SU-DHL-6 (cell line): ENCODE data around the gene MAMDC4.

Experiments used
- H2AFZ ChIP-seq: fragments of 200-600 bp; sonication (generic); 2 replicates; pipeline ENCODE4 v1.6.1; 2014; ENCODE audit warnings: low read depth, mild to moderate bottlenecking, moderate library complexity, mixed read lengths, antibody characterized with exemption, low read length; ENCODE audit not compliant: severe bottlenecking
- H3F3A ChIP-seq: fragments of 200-600 bp; shearing (Covaris generic); 2 replicates; pipeline ENCODE4 v1.6.0; 2016; ENCODE audit warnings: antibody characterized with exemption, mild to moderate bottlenecking; ENCODE audit not compliant: insufficient read depth
- H3K27ac ChIP-seq: fragments of 200-600 bp; sonication (generic); 2 replicates; pipeline ENCODE4 v1.5.1; 2016; ENCODE audit warnings: low read depth, mild to moderate bottlenecking, low read length, moderate library complexity, mixed read lengths
- H3K27me3 ChIP-seq: fragments of 200-600 bp; sonication (generic), shearing (Covaris generic); 2 replicates; pipeline ENCODE4 v1.6.0; 2014; ENCODE audit warnings: mild to moderate bottlenecking, low read length
- H3K36me3 ChIP-seq: fragments of 200-600 bp; sonication (generic); 2 replicates; pipeline ENCODE4 v1.6.1; 2014; ENCODE audit warnings: mild to moderate bottlenecking, low read length, mixed read lengths
- H3K4me2 ChIP-seq: fragments of 300-600, 200-600 bp; shearing (Covaris generic), sonication (generic); 2 replicates; pipeline ENCODE4 v1.6.0; 2014; ENCODE audit warnings: low read length, low read depth, mild to moderate bottlenecking; ENCODE audit not compliant: poor library complexity, severe bottlenecking
- H3K4me3 ChIP-seq: fragments of 200-600 bp; sonication (generic); 2 replicates; pipeline ENCODE4 v1.5.1; 2014; ENCODE audit warnings: antibody characterized with exemption, low read length, mild to moderate bottlenecking, mixed read lengths; ENCODE audit not compliant: insufficient read depth, poor library complexity, severe bottlenecking
- H3K79me2 ChIP-seq: fragments of 200-600 bp; sonication (generic); 2 replicates; pipeline ENCODE4 v1.6.1; 2014; ENCODE audit warnings: mild to moderate bottlenecking, low read length, moderate library complexity; ENCODE audit not compliant: insufficient read depth
- H3K9ac ChIP-seq: fragments of 200-600 bp; sonication (generic); 2 replicates; pipeline ENCODE4 v1.7.0; 2014; ENCODE audit warnings: mild to moderate bottlenecking, low read length
- H3K9me2 ChIP-seq: fragments of 200-600 bp; sonication (generic); replicated peaks from 2 replicates; pipeline ENCODE4 v1.6.1; 2014; ENCODE audit warnings: low read length; ENCODE audit not compliant: insufficient read depth
- H3K9me3 ChIP-seq: fragments of 200-600 bp; sonication (generic); 2 replicates; pipeline ENCODE4 v1.6.1; 2014; ENCODE audit warnings: low read length, mixed read lengths; ENCODE audit not compliant: insufficient read depth
- H4K20me1 ChIP-seq: fragments of 200-600 bp; sonication (generic); 2 replicates; pipeline ENCODE4 v1.6.1; 2014; ENCODE audit warnings: low read depth, mild to moderate bottlenecking, antibody characterized with exemption, low read length, moderate library complexity, mixed read lengths
- EZH2phosphoT487 ChIP-seq: fragments of 200-600 bp; sonication (generic), shearing (Covaris generic); conservative IDR thresholded peaks from 2 replicates; pipeline ENCODE4 v1.6.1; 2018; ENCODE audit warnings: mild to moderate bottlenecking, antibody characterized with exemption, low read length, moderate library complexity, mixed read lengths
- TF ChIP-seq, protein P1 (sequence below): fragments of 200-600 bp; sonication (generic); IDR thresholded peaks from one replicate; pipeline ENCODE4 v1.5.1; 2017; ENCODE audit warnings: antibody characterized with exemption, mild to moderate bottlenecking, low read length, moderate library complexity; ENCODE audit not compliant: insufficient read depth, poor library complexity, severe bottlenecking

MAMDC4 gene

GRCh38 chr9:136807281-136808074 is 44.7 kb upstream of the MAMDC4 start, which contains the start of gene RABL6:
TSS of gene RABL6 (plus strand) at chr9:136807948. CDS start at chr9:136808197, 249 bp downstream.
- TF ChIP-seq EZH2phosphoT487 = no peak
- TF ChIP-seq, protein P1, sequence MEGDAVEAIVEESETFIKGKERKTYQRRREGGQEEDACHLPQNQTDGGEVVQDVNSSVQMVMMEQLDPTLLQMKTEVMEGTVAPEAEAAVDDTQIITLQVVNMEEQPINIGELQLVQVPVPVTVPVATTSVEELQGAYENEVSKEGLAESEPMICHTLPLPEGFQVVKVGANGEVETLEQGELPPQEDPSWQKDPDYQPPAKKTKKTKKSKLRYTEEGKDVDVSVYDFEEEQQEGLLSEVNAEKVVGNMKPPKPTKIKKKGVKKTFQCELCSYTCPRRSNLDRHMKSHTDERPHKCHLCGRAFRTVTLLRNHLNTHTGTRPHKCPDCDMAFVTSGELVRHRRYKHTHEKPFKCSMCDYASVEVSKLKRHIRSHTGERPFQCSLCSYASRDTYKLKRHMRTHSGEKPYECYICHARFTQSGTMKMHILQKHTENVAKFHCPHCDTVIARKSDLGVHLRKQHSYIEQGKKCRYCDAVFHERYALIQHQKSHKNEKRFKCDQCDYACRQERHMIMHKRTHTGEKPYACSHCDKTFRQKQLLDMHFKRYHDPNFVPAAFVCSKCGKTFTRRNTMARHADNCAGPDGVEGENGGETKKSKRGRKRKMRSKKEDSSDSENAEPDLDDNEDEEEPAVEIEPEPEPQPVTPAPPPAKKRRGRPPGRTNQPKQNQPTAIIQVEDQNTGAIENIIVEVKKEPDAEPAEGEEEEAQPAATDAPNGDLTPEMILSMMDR = no peak
- Histone ChIP-seq H3K79me2 (peaks cover 51% of the 10 kb centered on the region), H3K9me2 (no peaks in the 10 kb centered on the region), H3K27ac (peak within 1 kb of the TSS; percentile 75), H3K36me3 (peaks cover 14% of the 10 kb centered on the region), H4K20me1 (peaks cover 3% of the 10 kb centered on the region; the same call in 1 of the 2 replicates), H3K4me2 (peak within 1 kb of the TSS; percentile 82), H3K27me3 (no peaks in the 10 kb centered on the region), H3K9me3 (no peaks in the 10 kb centered on the region), H3F3A (no peaks in the 10 kb centered on the region), H3K4me3 (peak within 1 kb of the TSS; percentile 94), H2AFZ (peak within 1 kb of the TSS; percentile 88), H3K9ac (peak within 1 kb of the TSS; percentile 99)

- Histone ChIP-seq H3K27ac (peak overlapping the region; percentile 71), H3K9me2 (no peaks in the 10 kb centered on the region)
- TF ChIP-seq, protein P1 = no peak
- TF ChIP-seq EZH2phosphoT487 = no peak
These were observed 43.9 kb upstream of the MAMDC4 start for GRCh38 chr9:136808075-136808805.

DNA sequence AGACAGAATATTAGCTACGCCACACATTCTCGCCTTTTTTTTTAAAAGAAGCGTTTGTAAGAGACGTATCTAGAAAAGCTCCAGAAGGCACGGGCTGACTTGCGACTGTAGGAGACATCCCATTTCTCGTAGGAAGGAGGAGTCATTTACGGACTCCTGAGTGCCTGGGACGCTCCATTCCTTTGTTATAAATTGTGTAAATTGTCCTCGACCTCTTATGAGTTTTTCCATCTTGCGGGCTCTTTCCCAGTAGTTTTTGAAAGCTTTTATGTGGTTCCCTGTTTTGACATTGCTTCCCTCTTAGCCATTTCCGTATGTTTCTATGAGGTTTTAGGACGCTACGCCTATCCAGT is 43.4 kb upstream of the MAMDC4 start:
- H3F3A ChIP-seq = no peaks in the 10 kb centered on the region
- H3K4me2 ChIP-seq = peak overlapping the region; percentile 82
- H3K4me3 ChIP-seq = peak overlapping the region; percentile 94
- no peaks in the 10 kb centered on the region for H3K9me2 ChIP-seq
- H3K27ac ChIP-seq = peak overlapping the region; percentile 71
- peaks cover 3% of the 10 kb centered on the region; the same call in 1 of the 2 replicates for H4K20me1 ChIP-seq
- H3K27me3 ChIP-seq = no peaks in the 10 kb centered on the region
- H3K79me2 ChIP-seq = peaks cover 64% of the 10 kb centered on the region
- no peaks in the 10 kb centered on the region for H3K9me3 ChIP-seq
- TF ChIP-seq, protein P1 = no peak
- TF ChIP-seq EZH2phosphoT487 = no peak
- H3K9ac ChIP-seq = peak overlapping the region; percentile 99
- H3K36me3 ChIP-seq = peaks cover 14% of the 10 kb centered on the region
- no peak overlapping the region for H2AFZ ChIP-seq

More at GRCh38 chr9:136808075-136808805, 43.9 kb upstream of the MAMDC4 start:
- peaks cover 58% of the 10 kb centered on the region for H3K79me2 ChIP-seq
- no peaks in the 10 kb centered on the region for H3K27me3 ChIP-seq
- H4K20me1 ChIP-seq = peaks cover 3% of the 10 kb centered on the region; the same call in 1 of the 2 replicates
- peak overlapping the region; percentile 82 for H3K4me2 ChIP-seq
- H3F3A ChIP-seq = no peaks in the 10 kb centered on the region
- peak overlapping the region; percentile 64 for H2AFZ ChIP-seq
- no peaks in the 10 kb centered on the region for H3K9me3 ChIP-seq
- H3K9ac ChIP-seq = peak overlapping the region; percentile 99
- peaks cover 14% of the 10 kb centered on the region for H3K36me3 ChIP-seq
- peak overlapping the region; percentile 94 for H3K4me3 ChIP-seq
